ENCODE results near the gene PTGFRN.

The PTGFRN gene

DNA sequence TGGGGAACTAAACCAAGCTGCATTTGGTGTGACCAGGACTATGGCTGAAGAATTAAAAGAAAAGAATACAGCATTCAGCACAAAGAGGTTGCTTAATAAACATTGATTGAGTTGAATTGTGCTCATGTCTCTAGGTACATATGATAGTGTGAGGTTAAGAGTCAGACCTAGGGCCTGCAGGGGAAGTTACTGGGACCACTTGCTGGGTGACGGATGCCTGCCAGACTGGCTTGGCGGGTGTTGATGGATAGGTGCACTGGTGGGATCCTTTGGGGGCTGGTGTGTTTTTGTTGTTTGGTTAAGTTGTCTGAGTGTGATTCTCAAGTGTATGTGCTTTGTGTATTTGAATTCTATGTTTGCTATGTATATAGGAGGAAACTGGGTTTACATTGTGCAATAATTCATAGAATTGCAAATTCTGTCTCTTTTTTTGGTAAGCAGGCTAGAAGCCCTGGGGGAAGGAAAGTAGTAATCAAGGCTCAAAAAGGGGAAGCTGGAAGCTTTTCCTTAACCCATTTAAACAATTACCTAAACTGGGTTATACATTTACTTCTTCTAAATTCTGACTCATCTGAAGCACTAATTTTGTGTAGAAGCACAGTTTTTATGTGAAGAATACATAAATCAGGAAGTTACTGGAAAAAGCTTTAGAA lies 93.6 kb downstream of the PTGFRN start:
- no peak for DNase-seq

DNA sequence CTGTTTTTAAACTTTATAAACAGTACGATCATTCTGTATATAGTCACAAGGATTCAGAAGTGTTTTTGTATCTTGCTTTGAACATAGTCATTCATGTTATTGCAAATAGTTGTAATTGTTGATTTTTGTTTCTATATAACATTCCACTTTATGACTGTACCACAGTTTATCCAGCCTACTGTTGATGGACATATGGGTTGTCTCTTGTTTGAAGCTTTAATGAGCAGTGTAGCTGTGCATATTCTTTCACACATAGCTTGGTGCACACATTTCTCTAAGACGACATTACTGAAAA lies 98.0 kb downstream of the PTGFRN start:
- DNase-seq = no peak

DNA sequence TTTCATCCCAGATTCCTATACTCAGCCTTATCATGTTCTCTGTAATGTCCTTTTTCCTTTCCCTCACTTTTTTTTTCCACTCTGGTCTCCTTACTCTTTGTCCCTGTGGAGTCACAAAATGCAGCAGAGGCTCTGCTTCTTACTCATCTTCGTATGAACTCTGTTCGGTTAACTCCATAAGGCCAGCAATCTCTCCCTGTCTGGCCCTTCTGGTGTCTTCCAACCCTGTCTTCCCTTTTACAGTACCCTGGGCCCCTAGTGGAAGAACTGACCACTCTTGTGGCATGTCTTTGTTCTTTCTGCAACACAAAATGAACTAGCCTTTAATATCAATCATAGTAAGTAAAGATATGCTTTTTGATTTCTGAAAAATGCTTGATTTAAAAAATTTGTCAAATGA lies 98.9 kb downstream of the PTGFRN start:
- no peak for DNase-seq

DNA sequence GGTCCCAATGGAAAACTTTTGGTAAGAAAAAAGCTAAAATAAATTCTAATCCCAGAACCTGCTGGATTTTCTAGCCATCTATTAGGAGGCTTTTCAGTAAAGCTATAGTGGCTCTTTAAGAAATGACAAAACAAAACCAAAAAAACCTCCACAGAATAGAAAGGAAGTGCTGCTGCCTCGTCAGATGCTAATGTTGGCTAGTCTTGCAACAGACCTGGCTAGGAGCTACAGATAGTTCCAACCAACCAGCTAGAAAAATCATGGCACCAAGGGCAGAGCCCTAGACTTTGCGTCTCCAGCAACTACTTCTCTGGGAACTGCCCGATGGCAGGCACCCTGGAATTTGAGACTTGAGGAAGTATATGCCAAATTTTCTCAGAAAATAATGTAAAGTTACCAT lies 99.4 kb downstream of the PTGFRN start:
- DNase-seq = no peak

DNA sequence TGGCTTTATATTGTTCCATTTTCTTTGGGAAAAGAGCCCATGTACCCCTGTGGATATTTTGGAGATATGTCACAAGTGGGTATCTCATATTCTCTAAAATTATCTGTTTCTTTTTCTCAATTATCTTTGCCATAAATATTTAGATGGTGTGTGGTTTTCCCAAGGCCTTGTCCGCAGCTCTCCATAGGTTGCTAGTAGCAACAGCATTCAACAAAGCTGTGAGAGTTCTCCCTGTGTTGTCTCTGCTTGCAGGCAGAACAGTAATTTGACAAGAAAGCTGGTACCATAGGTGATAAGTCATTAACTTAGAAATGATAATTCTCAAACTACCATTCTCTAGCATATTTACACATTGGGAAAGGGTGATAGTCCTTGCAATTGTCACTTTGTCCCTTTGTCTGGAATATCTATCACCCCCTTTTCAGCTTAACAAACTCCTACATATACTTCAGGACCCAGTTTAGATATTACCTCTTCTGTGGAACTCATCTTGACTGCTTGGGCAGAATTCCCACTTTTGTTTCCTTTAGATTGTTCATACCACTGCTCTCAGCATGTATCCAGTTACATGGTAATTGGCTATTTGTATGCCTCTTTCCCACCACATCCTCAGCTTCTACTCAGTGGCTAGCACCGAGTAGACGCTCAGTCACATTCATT lies 100.7 kb downstream of the PTGFRN start:
- DNase-seq = no peak

DNA sequence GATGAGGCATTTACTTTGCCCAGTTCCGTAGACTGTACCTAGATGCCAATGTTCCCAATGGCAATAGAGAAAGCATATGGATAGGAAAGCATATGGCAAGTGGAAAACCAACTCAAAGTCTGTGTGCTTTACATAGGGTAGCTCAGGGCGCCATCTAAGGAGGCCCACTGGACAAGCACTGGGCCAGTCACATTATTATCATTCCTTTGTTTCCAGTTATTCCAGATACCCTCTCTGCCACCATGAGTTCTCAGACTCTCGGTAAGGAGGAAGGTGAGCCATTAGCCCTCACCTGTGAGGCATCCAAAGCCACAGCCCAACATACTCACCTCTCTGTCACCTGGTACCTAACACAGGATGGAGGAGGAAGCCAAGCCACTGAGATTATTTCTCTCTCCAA lies 101.6 kb downstream of the PTGFRN start:
- DNase-seq = no peak

DNA sequence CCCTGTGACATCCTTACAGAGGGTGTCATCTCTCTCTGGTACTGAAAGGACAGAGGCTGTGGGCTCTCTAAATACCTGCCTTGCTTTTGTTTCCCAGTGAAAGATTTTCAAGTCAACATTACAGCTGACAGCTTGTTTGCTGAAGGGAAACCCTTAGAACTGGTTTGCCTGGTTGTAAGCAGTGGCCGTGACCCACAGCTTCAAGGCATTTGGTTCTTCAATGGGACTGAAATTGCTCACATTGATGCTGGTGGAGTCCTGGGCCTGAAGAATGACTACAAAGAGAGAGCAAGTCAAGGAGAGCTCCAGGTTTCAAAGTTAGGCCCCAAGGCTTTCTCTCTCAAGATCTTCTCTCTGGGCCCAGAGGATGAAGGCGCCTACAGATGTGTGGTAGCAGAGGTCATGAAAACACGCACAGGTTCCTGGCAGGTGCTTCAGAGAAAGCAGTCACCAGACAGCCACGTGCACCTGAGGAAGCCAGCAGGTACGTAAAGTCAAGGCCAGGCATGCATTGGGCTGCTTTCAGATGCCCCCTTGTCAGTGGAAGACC lies 103.7 kb downstream of the PTGFRN start:
- DNase-seq = no peak

DNA sequence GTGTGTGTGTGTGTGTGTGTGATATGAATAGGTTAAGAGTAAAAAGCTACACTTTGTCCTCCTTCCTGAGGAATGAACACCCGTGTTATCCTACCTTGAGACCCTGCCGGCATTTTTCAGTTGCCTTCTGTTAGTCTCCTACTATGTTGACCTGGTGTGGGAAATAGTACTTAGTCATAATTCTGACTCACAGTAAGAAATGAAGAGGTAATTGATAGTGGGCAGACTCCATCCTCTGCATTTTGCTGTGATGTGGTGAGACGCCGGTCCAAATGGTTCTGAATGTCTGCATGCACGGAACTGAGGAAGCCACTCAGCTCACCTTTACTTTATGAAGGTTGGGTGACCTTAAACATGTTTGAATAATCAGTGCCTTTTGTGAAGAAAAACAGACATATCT lies 104.5 kb downstream of the PTGFRN start:
- no peak for DNase-seq

DNA sequence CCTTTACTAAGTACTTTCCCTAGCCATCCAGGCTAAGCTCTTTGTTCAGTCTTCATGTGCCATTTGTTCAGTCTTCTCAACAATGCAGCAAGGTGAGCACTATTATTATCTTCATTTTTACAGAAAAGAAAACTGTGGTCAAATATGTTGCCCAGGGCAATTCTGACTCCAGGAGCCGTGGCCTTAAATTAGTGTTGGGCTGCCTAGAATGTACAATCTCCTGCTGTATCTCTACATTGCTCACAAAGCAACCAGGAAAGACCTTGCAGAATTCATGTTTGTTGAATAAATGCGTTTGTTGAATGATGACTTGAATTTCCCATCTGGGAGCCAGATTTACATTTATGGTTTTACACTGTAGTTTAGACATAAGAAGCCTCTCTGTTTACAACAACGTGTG lies 106.0 kb downstream of the PTGFRN start:
- DNase-seq = no peak

DNA sequence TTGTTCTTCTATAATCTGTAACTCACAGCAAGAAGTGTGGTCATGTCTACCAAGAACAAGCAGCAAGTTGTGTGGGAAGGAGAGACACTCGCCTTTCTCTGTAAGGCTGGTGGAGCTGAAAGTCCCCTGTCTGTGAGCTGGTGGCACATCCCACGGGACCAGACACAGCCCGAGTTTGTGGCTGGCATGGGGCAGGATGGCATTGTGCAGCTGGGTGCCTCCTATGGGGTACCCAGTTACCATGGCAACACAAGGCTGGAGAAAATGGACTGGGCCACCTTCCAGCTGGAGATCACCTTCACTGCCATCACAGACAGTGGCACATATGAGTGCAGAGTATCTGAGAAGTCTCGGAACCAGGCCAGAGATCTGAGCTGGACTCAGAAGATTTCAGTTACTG lies 107.3 kb downstream of the PTGFRN start:
- no peak for DNase-seq

DNA sequence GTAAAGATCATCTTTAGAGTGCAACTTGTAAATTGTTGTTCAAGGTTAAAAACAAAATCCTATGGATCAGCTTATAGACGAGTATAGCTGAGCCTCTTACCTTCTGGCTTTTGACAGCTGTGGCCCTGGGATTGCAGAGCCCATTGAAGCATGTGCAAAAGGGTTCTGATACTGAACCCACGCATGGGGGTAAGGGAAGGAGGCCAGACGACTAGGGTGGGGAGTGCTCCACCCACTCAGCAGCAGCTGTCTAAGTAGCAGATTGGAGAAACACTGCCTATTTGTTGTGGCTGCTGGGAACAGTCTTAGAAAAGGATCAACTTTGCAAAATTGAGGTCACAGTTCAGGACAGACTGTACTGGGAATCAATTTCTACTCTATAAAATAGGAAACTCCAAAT lies 107.9 kb downstream of the PTGFRN start:
- no peak for DNase-seq

DNA sequence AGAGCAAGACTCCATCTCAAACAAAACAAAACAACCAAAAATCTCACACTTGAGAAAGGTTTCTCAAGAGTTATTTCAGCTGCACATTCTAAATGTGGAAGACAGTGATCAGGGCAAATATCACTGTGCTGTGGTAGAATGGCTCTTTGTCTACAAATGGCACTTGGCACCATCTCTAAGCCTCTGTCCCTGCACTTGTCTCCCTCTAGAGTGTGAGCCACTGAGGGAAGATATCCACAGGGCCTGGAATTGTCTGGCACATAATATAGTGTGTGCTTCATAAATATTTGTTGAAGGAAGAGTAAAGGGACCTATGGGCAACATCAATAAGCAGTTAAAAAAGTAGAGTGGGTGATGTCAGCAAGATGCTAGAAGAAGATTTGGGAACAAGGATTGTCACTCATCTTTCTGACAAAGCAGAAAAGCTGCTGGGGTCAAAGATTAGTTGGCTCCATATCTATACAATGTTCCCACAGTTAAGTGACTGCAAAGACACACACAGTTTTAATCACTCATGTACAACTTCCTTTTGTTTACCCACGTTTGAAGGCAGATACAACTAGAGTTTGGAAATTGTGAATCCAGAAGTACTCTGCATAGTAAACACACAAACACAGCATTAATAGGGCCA lies 110.9 kb downstream of the PTGFRN start:
- no peak for DNase-seq

DNA sequence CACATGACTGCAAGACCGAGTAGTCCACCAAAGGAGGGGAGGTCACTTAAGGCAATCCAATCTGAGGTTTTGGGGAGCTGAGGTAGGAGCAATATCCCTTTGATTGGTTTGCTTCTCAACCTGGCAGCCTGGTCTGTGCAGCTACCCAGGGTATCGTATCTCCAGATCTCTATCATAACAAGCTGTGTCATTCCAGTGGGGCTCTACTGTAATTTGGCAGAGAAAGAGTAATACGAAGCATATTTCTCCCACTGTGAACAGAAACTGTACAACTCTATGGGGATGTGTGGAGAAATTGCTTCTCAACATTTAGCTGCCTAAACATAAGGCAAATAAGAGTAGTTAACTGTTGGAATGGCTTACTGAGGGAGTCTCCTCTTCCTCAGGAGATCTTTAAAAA lies 112.4 kb downstream of the PTGFRN start:
- no peak for DNase-seq

DNA sequence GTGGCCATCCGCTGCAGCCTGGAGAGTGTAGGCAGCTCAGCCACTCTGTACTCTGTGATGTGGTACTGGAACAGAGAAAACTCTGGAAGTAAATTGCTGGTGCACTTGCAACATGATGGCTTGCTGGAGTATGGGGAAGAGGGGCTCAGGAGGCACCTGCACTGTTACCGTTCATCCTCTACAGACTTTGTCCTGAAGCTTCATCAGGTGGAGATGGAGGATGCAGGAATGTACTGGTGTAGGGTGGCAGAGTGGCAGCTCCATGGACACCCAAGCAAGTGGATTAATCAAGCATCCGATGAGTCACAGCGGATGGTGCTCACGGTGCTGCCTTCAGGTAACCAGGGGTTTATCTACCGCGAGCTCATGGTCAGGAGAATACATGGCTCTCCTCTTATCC lies 115.9 kb downstream of the PTGFRN start:
- DNase-seq = no peak

DNA sequence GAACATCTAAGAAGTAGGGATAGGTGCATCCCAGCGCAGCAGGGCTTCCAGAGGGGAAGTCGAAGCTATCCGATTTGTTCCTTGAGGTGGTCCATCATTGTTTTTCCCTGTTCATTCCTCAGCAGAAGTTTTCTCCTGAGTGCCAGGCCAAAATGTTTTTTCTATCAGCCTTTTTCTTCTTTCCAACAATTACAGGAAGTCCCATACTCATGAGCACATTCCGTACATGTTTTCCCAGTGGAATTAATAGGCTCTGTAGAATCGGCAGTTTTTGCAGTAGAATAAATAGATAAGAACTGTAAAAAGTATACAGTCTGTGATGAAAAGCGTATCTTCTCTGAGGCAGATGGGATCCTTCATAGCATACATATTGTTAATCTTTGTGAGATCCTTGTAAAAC lies 116.6 kb downstream of the PTGFRN start:
- no peak for DNase-seq

DNA sequence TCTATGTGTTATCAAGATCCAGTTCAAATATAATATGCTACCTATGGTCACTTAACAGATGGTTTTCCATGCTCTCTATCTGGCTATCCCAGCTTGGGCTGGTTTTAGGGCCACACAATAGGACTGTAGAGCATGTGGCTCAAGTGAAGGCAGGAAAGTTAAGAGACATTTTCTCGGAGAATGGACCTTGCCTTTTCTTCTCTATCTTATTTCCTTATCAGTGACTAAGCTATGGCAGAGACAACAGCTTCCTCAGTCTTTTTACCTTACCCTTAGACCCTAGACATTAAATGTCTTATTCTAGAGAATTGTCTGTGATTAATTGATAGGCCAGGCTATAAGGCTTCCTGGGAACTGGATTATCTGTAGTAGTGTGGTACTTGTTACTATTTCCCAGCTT lies 120.0 kb downstream of the PTGFRN start:
- no peak for DNase-seq

DNA sequence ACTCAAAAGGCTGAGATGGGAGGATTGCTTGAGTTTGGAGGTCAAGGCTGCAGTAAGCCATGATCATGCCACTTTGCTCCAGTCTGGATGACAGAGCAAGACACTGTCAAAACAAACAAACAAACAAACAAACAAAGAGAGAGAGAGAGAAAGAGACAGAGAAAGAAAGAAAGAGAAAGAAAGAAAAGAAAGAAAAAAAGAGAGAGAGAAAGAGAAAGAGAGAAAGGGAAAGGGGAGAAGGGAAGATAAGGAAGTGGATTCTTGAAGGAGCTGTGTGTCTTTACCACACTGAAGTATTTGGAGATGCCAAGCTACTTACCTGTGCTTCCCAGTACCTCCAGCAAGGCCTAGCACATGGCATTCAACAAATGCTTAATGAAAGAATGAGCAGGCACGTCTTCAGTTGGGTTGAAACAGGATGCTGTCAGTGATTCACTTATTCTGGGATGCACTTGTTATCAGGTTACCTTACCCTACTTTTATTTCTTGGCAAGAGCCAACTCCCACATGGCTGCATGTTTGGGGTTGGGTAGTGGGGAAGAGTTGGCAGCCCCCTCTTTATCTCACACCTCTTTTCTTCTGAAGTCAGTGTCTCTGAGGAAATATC lies 120.7 kb downstream of the PTGFRN start:
- DNase-seq = no peak

DNA sequence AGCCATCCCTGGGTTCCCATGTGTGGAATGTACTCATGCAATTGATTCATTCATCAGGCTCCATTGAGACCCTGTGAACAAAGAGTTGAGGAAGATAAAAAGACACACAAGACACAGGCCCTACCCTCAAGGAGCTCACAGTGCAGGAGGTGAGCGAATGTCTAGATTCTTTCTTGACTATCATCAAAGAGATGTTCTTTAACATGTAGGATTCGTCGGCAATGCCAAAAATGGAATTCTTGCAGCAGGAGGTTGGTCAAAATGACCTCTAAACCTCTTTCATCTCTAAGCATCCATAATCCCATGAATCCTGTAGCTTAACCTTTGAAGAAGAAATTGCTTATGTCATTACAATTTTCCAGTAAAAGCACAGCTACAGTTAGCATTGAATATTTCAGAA lies 122.5 kb downstream of the PTGFRN start:
- no peak for DNase-seq

DNA sequence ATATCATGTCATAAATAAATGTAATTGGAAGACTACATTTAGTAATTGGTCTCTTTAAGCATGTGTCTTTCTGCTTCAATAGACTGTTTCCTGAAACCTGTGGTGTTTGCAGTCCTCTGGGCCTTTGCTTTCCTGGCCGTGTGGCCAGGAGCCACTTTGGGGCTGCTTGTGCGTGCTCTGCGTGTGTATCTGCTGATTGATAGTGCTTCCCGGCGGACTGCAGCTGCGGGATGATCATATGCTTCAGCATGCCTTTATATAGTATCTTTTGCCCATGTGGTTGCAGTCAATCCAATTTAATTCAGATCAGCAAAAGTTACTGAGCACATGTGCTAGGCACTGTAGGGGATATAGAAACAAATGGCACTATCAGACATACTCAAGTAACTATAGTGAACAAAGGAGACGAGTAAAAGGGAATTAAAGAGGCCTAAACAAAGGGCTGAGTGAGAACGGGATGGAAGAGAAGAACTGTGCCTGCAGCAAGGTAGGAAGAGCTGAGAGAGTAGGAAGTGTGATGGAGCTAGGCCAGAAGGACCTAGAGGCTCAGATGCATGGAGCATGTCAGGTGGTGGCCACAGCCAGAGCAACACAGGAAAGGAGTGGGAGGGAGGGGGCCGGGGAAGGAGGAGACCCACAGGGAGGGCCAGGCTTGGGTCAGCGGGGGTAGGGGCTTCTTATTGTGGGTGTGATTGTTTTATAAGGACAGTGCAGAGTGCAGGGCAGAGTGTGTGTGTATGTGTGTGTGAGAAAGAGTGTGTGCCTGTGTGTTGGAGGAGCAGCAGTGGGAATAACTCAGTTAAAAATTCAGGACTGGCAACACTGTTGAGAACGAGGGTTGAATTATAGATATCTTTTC lies 123.2 kb downstream of the PTGFRN start:
- DNase-seq = no peak

DNA sequence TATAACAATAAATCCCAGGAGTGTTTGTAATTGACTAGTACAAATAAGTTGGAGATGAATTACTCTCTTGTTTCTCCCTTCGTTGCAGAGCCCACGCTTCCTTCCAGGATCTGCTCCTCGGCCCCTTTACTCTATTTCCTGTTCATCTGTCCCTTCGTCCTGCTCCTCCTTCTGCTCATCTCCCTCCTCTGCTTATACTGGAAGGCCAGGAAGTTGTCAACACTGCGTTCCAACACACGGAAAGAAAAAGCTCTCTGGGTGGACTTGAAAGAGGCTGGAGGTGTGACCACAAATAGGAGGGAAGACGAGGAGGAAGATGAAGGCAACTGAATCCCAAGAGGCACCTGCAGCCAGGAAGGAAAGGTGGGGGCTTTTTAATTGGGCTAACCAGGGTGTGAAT lies 124.1 kb downstream of the PTGFRN start:
- DNase-seq = no peak

DNA sequence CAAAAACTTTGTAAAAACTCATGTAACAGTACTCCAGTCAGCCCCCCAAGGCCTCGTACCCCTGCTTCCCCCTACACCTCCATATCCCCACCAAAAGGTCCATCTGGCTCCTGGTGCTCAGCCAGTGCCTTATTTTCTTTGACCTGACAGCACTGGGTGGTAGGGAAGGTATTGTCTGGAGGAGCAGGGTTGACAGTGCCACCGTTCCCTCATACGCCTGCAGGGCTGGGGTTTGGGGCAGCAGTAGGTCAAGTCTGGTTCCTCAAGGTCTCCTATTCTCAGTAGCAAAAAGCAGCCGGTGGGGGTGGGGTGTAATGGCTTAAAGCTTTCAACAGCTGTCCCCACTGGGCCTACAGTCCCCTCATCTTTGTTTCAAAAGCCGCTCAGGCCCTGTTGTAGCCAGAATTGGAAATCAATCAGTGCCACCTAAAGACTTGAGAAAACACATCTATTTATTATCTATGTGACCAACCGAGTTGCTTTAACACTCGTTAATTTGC lies 125.1 kb downstream of the PTGFRN start:
- no peak for DNase-seq

DNA sequence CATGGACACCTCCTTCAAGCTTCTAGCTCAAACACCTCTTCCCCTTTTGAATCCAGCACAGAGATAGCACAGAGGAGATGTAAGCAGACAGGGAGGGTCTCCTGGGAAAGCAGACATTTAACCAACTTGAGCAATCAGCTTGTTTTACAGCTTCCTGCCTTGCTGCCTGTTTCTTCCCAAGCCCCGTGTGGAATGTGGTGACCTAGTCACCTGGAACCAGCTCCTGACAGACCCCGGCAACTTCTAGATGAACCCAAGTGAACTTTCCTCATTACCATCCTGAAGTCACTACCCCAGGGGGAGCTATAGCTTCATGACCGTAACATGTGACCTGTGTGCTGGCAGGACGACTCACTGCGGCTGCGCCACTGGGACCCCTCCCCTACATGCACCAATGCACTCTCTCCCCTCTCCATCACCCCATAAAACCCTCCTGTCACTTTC lies 126.3 kb downstream of the PTGFRN start:
- DNase-seq = no peak

DNA sequence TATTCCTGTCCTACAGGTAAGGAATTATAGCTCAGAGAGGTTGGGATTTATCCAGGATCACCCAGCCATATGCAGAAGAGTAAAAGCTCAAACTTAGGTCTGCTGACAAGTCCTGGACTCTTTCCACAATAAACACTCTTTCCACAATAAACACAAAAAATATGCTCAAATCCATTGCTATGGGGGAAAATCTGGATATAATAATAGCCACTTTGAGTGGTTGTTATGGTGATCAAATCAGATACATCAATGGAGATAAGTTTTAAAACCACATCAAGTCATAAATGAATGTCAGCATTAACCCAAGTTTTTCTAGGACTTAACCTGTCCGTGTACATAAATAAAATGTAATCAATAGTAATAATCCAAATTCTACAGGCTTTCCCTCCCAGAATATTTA lies 128.1 kb downstream of the PTGFRN start:
- no peak for DNase-seq
